ENCODE measurements around the gene TMEM121B.

DNA sequence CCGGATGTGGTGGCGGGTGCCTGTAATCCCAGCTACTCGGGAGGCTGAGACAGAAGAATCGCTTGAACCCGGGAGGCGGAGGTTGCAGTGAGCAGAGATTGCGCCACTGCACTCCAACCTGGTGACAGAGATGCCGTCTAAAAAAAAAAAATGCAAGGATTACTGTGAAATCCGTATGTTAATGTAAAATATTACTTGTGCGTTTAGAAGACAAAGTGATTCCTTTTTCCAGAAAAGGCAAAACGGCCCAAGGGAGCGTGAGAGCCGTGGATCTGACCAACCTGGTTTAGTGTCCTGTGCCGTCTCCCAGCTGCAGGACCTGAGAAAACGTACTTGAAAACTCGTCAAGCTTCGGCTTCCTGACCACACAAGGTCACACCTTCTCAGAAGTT, 37.0 kb upstream of the TMEM121B start:
- TF ChIP-seq YY1 (IDR thresholded peaks at IDR 0.05; ENCODE audit: low read depth) (no peak), RAD21 (IDR thresholded peaks at IDR 0.05; ENCODE audit: low read length) (no peak), CTCF (IDR thresholded peaks at IDR 0.05) (no peak), EZH2phosphoT487 (IDR thresholded peaks at IDR 0.05; ENCODE audit: borderline replicate concordance, low read depth) (no peak)
